Measurements from ENCODE around the gene PCDH15. TPM values are rescaled to one million over a fixed set of nuclear protein-coding genes. Genes with fewer than 3 reads are reported as not detected.
"Not testable (repeated sequence)": the region's sequence is repeated elsewhere in the genome, so short reads cannot be mapped to it uniquely, and the experiment has no call there.

The PCDH15 gene
- total RNA-seq, 3 donors from 2014 or later = 0.38 TPM; not detected in 2

DNA sequence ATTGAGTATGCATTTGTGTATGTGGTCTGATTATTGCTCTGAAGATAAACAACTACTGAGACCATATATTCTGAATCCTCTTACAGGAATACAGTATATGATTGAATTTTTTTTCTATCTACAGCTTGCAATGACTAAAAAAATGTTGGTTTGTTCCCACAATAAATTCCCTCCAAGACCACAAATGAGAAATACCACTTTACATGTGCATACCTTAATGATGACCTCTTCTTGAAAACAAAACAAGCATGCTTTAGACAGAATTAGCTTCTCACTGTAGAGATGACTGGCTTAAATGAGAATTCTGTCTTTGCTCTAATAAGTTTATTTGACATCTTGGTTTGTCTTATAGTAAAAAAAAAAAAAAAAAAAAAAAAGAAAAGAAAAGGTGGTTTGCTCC lies 241.5 kb downstream of the PCDH15 start:
- ATAC-seq = no peak
- Histone ChIP-seq H3K4me1 (ENCODE audit: low read depth) (no peaks in the 10 kb centered on the region), H3K4me3 (no peak overlapping the region), H3K9me3 (no peaks in the 10 kb centered on the region), H3K36me3 (ENCODE audit: low read depth) (no peaks in the 10 kb centered on the region)
- no peak for DNase-seq
- intact Hi-C loops (cut with DNase I, micrococcal nuclease) = no loop called here
- TF ChIP-seq, protein P1, sequence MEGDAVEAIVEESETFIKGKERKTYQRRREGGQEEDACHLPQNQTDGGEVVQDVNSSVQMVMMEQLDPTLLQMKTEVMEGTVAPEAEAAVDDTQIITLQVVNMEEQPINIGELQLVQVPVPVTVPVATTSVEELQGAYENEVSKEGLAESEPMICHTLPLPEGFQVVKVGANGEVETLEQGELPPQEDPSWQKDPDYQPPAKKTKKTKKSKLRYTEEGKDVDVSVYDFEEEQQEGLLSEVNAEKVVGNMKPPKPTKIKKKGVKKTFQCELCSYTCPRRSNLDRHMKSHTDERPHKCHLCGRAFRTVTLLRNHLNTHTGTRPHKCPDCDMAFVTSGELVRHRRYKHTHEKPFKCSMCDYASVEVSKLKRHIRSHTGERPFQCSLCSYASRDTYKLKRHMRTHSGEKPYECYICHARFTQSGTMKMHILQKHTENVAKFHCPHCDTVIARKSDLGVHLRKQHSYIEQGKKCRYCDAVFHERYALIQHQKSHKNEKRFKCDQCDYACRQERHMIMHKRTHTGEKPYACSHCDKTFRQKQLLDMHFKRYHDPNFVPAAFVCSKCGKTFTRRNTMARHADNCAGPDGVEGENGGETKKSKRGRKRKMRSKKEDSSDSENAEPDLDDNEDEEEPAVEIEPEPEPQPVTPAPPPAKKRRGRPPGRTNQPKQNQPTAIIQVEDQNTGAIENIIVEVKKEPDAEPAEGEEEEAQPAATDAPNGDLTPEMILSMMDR (IDR thresholded peaks at IDR 0.05) = no peak

DNA sequence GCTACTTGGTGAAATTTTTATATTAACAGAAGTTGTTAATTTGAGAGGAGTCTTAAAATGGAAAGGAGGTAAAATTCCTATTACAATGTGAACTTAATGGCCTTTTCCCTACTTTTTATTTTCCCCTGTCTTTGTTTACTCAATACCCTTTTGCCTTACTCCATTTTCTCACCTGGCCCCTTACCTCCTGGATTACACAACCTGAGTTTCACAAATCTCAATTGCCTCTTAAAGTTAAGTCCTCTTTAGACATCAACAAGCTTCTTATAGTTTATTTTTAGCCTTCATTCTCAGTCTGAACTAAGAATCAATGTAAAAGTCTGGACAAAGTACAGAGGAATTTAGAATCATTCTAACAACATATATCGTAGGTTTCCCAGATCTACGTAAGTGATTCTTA lies 247.0 kb downstream of the PCDH15 start:
- intact Hi-C loops (cut with DNase I, micrococcal nuclease) = no loop called here
- H3K4me3 ChIP-seq = no peak overlapping the region
- ATAC-seq (no peak), DNase-seq (no peak)
- H3K36me3 ChIP-seq (ENCODE audit: low read depth) = no peaks in the 10 kb centered on the region
- TF ChIP-seq, protein P1 (IDR thresholded peaks at IDR 0.05) = no peak
- H3K9me3 ChIP-seq = no peaks in the 10 kb centered on the region
- H3K4me1 ChIP-seq (ENCODE audit: low read depth) = no peaks in the 10 kb centered on the region

DNA sequence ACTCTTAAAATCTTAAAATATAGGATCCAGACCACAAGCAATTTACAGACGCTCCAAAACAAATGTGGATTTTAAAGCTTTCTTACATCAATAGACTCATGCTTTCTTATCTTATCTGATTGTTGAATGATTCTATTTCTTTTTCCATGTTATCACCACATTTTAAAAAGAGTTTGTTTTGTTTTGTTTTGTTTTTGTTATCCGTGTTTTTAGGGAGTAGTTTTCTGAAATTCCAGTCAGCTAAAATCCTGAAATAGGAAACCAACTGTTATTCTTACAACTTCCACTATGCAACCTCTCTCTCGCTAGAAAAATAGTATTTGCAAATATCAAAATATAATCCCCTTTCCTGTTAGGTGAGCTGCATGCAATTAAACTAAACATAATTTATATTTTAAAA lies 251.0 kb downstream of the PCDH15 start:
- Histone ChIP-seq H3K4me1 (ENCODE audit: low read depth) (no peaks in the 10 kb centered on the region), H3K36me3 (ENCODE audit: low read depth) (no peaks in the 10 kb centered on the region), H3K9me3 (no peaks in the 10 kb centered on the region), H3K4me3 (no peak overlapping the region)
- intact Hi-C loops (cut with DNase I, micrococcal nuclease) = no loop called here
- DNase-seq (no peak), ATAC-seq (no peak)
- TF ChIP-seq, protein P1 (IDR thresholded peaks at IDR 0.05) = no peak

DNA sequence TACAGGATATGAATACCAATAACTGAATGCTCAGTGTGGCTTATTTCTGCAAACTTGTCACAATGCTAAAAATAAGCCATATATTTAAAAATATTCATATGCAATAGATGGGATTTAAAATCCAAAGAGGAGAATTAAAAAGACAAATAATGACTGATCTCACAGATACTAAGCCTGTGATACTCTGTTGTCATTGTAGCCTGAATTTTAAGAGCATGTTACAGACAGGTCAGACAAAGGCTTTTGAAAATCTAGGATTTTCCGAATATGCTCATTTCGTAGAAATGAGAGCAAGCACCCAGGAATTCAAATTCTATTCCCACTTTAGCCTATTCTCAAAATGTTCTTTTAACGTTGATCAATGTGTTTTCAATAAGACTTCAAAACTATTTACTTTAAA lies 269.7 kb downstream of the PCDH15 start:
- DNase-seq = no peak
- intact Hi-C loops (cut with DNase I, micrococcal nuclease) = no loop called here
- H3K36me3 ChIP-seq (ENCODE audit: low read depth) = no peaks in the 10 kb centered on the region
- no peaks in the 10 kb centered on the region for H3K9me3 ChIP-seq
- no peaks in the 10 kb centered on the region for H3K4me1 ChIP-seq (ENCODE audit: low read depth)
- H3K4me3 ChIP-seq = no peak overlapping the region
- no peak for ATAC-seq
- TF ChIP-seq, protein P1 (IDR thresholded peaks at IDR 0.05) = no peak

DNA sequence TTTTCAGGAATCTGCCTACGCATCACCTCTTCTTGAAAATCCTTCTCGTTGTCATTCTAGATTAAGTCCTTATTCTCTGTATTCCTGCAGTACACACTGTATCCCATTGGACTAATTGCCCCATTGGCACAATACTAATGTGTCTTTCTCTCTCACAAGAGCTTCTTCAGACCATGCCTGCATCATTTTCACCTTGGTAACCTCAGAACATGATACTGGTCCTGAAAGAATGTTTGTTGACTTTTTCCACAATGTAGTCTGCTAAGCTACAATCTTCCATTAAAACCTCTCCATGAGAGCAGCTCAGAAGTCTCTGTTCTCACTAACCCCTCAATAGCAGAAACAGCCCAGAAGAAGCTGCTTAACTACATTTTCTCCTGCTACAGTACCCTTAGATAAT lies 270.7 kb downstream of the PCDH15 start:
- Histone ChIP-seq H3K9me3 (no peaks in the 10 kb centered on the region), H3K36me3 (ENCODE audit: low read depth) (no peaks in the 10 kb centered on the region), H3K4me1 (ENCODE audit: low read depth) (no peaks in the 10 kb centered on the region), H3K4me3 (no peak overlapping the region)
- ATAC-seq = no peak
- DNase-seq = no peak
- TF ChIP-seq, protein P1 (IDR thresholded peaks at IDR 0.05) = no peak
- intact Hi-C loops (cut with DNase I, micrococcal nuclease) = no loop called here

DNA sequence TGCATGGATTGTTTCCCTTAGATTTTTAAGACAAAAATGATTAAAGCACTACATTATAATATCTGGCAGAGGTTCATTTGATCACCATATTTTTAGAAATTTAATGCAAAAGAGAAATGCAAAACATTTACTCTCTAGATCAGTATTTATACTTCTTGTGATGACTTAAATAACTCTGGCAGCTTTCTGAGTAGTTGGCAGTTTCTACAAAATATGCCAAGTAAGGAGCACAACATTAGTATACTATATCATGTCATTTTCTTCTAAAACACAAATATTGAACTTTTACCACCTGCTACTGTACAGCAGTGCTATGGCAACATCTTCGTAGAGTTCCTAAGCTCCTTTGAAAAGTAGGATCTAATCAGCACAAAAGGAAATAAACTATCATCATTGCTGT lies 275.2 kb downstream of the PCDH15 start:
- TF ChIP-seq, protein P1 (IDR thresholded peaks at IDR 0.05) = no peak
- intact Hi-C loops (cut with DNase I, micrococcal nuclease) = no loop called here
- Histone ChIP-seq H3K4me3 (no peak overlapping the region), H3K4me1 (ENCODE audit: low read depth) (no peaks in the 10 kb centered on the region), H3K36me3 (ENCODE audit: low read depth) (no peaks in the 10 kb centered on the region), H3K9me3 (no peaks in the 10 kb centered on the region)
- ATAC-seq (no peak), DNase-seq (no peak)

DNA sequence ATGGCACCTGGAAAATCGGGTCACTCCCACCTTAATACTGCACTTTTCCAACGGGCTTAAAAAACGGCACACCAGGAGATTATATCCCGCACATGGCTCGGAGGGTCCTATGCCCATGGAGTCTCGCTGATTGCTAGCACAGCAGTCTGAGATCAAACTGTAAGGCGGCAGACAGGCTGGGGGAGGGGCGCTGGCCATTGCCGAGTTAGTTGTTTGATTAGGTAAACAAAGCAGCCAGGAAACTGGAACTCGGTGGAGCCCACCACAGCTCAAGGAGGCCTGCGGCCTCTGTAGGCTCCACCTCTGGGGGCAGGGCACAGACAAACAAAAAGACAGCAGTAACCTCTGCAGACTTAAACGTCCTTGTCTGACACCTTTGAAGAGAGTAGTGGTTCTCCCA lies 285.8 kb downstream of the PCDH15 start:
- intact Hi-C loops (cut with DNase I, micrococcal nuclease); H3K4me1 ChIP-seq (ENCODE audit: low read depth); H3K9me3 ChIP-seq; H3K36me3 ChIP-seq (ENCODE audit: low read depth); ATAC-seq; DNase-seq; H3K4me3 ChIP-seq: not testable (repeated sequence)

Data from mucosa of descending colon (tissue), 3 donors.